Measurements from ENCODE around the gene CLCNKA. TPM values are rescaled to one million over a fixed set of nuclear protein-coding genes. Genes with fewer than 3 reads are reported as not detected.
"Not testable (repeated sequence)": the region's sequence is repeated elsewhere in the genome, so short reads cannot be mapped to it uniquely, and the experiment has no call there.

Gene CLCNKA
- polyA plus RNA-seq, 6 donors from 2014 or later = not detected

DNA sequence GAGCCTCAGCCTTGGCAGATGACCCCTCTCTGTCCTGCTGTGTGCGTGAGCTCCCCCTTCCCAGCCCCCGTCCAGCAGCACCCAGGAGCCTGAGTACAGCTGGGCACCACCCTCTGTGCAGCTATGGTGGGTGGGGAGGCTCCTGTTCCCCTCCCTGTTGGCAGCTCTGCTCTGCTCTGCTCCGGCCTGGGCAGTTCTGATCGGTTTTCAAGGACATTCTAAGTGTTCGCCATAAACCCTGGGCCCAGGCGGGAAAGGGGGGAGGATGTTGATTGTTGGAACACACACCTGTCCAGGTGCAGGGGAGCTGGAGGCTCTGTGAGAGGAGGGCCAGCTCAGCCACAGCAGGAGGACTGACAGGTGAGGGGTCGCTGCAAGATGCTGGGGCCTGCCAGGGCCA is 21.7 kb downstream of the CLCNKA start, which contains the start of gene CLCNKB:
Gene CLCNKB, plus strand, starts transcription at position 262 of the 400 bp plus-strand sequence. CDS start 711 bp downstream, outside the sequence.
- peaks cover 0 to 4% (median 0%) of the 10 kb centered on the region in 3 donors for H3K4me1 Mint-ChIP-seq
- DNase-seq (no peak), ATAC-seq (ENCODE audit: low read depth in 2 of 2) (no peak)
- H3K36me3 Mint-ChIP-seq = no peaks in the 10 kb centered on the region
- peaks cover 5 to 51% (median 12%) of the 10 kb centered on the region in 3 donors for H3K27me3 Mint-ChIP-seq
- no peaks in the 10 kb centered on the region for H3K9me3 Mint-ChIP-seq
- H3K4me3 Mint-ChIP-seq = no peak within 1 kb of the TSS
- H3K27ac Mint-ChIP-seq = no peak within 1 kb of the TSS

DNA sequence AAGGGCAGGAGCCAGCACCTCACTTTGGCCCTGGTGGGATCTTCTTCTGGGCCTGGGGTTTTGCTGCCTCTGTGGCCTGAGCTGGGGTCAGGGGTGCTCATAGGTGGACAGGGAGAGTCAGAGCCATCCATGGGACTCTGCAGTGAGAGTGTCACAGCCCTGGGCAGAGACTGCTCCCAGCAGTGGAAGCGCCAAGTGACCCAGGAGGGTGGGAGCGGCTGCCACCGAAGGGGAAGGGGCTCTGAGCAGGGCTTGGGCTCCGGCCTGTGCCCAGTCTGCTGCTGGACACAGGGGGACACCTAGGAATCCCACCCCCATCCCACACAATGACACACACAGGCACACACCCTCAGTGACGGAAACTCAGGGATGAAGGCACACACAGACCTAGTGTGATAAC is 22.1 kb downstream of the CLCNKA start:
- no peak overlapping the region for H3K27ac Mint-ChIP-seq
- H3K4me1 Mint-ChIP-seq = peaks cover 0 to 4% (median 0%) of the 10 kb centered on the region in 3 donors
- no peak for ATAC-seq (ENCODE audit: low read depth in 2 of 2)
- DNase-seq = no peak
- H3K4me3 Mint-ChIP-seq = no peak overlapping the region
- peaks cover 5 to 51% (median 12%) of the 10 kb centered on the region in 3 donors for H3K27me3 Mint-ChIP-seq
- no peaks in the 10 kb centered on the region for H3K9me3 Mint-ChIP-seq
- no peaks in the 10 kb centered on the region for H3K36me3 Mint-ChIP-seq

DNA sequence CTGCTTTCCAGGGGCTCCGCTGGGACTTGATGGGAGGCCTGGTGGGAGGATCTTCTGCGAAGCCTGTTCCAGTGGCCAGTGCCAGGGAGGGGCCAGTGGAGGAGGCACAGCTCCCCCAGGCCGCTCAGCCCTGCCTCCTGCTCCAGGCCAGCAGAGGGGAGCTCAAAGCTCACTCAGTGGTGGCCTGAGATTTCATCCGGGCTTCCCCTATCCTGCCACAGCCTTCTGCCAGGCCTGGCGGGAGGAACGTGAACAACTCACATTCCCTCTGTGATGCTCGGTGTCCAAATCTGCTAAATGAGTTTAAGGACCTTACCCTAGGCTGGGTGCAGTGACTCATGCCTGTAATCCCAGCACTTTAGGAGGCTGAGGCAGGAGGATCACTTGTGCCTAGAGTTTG is 25.0 kb downstream of the CLCNKA start:
- Mint-ChIP-seq H3K36me3 (no peaks in the 10 kb centered on the region), H3K27me3 (peaks cover 9 to 54% (median 26%) of the 10 kb centered on the region in 3 donors), H3K9me3 (no peaks in the 10 kb centered on the region), H3K4me3 (no peak overlapping the region), H3K4me1 (peaks cover 0 to 8% (median 0%) of the 10 kb centered on the region in 3 donors), H3K27ac (no peak overlapping the region)
- DNase-seq (no peak), ATAC-seq (ENCODE audit: low read depth in 2 of 2) (no peak)

DNA sequence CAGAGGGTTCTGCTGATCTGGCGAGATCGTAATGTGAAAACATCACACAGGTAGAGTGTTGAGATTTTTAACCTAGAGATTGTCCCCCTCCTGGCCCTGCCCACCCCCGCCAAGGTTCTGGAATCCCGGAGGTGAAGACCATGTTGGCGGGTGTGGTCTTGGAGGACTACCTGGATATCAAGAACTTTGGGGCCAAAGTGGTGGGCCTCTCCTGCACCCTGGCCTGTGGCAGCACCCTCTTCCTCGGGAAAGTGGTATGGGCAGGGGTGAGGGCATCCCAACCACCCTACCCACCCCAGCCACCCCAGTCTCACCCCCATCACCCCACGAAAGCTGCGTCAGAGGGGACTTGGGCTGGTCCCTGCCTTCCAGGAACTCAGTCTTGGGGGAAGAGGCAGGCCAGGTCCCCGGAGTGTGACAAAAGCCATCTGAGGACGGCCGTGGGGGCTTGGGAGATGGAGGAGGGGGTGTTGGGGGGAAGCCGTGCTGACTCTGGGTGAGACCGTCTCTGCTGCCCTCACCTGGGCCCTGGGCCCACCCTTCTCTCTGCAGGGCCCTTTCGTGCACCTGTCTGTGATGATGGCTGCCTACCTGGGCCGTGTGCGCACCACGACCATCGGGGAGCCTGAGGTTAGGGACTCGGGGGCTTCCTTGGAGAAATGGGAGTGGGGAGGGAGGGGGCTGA is 26.1 kb downstream of the CLCNKA start:
- H3K27me3 Mint-ChIP-seq = peaks cover 9 to 52% (median 26%) of the 10 kb centered on the region in 3 donors
- H3K4me3 Mint-ChIP-seq = peak overlapping the region in 7 of 8 donors; percentile 17 to 62 (median 29)
- ATAC-seq (ENCODE audit: low read depth in 2 of 2) (no peak), DNase-seq (no peak)
- peaks cover 0 to 8% (median 0%) of the 10 kb centered on the region in 3 donors for H3K4me1 Mint-ChIP-seq
- H3K27ac Mint-ChIP-seq = no peak overlapping the region
- H3K9me3 Mint-ChIP-seq = no peaks in the 10 kb centered on the region
- H3K36me3 Mint-ChIP-seq = no peaks in the 10 kb centered on the region

DNA sequence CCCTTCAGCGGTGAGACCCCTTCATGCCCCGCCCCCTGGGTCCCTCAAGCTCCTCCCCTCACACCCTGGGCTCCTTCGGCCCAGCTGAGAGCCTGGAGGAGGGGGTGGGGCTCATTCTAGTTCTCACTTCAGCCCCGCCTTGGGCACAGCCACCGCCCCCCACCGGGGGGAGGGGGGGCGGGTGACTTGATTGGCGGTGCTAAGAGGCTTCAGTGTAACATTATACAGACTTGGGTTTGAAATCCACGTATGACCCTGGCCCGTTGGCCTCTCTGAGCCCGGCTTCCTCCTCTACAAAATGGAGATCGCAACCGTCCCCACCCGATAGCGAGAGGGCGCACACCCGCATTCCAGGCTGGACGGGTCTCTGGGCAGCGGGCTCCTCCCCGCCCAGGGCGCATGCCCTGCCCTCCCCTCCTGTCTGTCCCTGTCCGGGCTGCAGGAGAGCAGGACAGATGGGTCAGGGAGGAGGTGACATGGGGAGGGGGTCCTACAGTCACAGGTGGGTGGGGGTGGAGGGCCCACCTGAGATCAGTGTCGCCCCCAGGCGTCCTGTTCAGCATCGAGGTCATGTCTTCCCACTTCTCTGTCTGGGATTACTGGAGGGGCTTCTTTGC is 26.8 kb downstream of the CLCNKA start:
- Mint-ChIP-seq H3K27me3 (peaks cover 9 to 48% (median 26%) of the 10 kb centered on the region in 3 donors), H3K27ac (no peak overlapping the region), H3K9me3 (no peaks in the 10 kb centered on the region), H3K4me1 (peaks cover 0 to 8% (median 0%) of the 10 kb centered on the region in 3 donors), H3K4me3 (peak overlapping the region in 7 of 8 donors; percentile 25 to 75 (median 63)), H3K36me3 (no peaks in the 10 kb centered on the region)
- ATAC-seq (ENCODE audit: low read depth in 2 of 2) (peak; percentile 76 to 82), DNase-seq (peak; percentile 36)

DNA sequence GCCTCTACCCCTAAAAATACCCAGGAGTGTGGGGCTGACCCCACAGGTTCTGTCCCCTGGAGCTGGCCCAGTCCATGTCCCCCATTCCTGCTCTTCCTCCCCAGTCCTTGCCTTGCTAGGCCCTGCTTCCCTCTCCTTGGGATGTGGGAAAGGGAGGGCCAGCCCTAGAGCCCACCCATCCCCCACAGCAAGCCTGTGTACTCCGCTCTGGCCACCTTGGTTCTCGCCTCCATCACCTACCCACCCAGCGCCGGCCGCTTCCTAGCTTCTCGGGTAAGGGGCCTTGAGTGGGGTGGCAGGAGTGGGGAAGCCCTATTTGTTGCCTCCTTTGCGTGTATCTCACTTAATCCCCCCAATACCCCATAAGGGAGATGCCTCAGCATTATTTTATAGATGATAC is 28.5 kb downstream of the CLCNKA start:
- no peak for DNase-seq
- peaks cover 9 to 46% (median 26%) of the 10 kb centered on the region in 3 donors for H3K27me3 Mint-ChIP-seq
- H3K4me1 Mint-ChIP-seq = peaks cover 0 to 8% (median 0%) of the 10 kb centered on the region in 3 donors
- H3K27ac Mint-ChIP-seq = no peak overlapping the region
- no peak for ATAC-seq (ENCODE audit: low read depth in 2 of 2)
- H3K36me3 Mint-ChIP-seq = no peaks in the 10 kb centered on the region
- H3K4me3 Mint-ChIP-seq = peak overlapping the region in 3 of 8 donors; percentile 22 to 59 (median 33)
- no peaks in the 10 kb centered on the region for H3K9me3 Mint-ChIP-seq

DNA sequence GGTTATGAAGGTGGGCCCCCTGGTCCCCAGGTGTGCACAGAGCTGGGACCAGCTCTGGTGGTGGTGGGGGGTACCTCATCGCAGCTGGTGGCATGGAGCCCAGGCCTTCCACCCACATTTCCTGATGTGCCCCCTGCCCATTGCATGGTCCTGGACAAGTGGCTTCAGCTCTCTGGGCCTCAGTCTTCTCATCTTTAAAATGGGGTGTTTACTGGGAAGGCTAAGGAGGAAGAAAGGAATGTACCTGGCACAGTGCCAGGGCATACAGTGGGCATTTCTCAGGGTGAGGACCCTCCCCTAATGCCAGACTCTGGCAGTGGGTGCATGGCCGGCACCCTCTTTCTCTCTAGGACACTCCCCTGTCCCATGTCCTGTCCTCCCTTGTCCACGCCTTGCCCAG is 29.2 kb downstream of the CLCNKA start:
- Mint-ChIP-seq H3K36me3 (no peaks in the 10 kb centered on the region), H3K4me3 (no peak overlapping the region), H3K9me3 (no peaks in the 10 kb centered on the region), H3K27ac (no peak overlapping the region), H3K4me1 (peaks cover 4 to 12% (median 4%) of the 10 kb centered on the region in 3 donors), H3K27me3 (peaks cover 9 to 39% (median 20%) of the 10 kb centered on the region in 3 donors)
- DNase-seq = no peak
- ATAC-seq (ENCODE audit: low read depth in 2 of 2) = no peak

DNA sequence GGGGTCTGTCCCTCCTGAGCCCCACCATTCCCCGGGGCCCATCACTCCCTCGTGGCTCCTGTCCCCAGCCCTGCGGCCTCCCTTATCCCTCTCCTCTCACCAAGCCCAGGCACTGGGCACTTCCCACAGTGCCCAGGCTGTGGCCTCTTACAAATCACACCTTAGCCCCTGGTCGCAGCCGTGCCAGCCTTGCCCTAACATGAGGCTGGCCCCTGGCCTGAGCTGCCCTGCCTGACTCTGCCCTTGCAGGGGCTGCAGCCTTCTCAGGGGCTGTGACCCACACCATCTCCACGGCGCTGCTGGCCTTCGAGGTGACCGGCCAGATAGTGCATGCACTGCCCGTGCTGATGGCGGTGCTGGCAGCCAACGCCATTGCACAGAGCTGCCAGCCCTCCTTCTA is 30.1 kb downstream of the CLCNKA start:
- not testable (repeated sequence) for DNase-seq; ATAC-seq (ENCODE audit: low read depth in 2 of 2); H3K4me3 Mint-ChIP-seq; H3K27ac Mint-ChIP-seq; H3K36me3 Mint-ChIP-seq; H3K9me3 Mint-ChIP-seq
- peaks cover 9 to 32% (median 14%) of the 10 kb centered on the region in 3 donors for H3K27me3 Mint-ChIP-seq
- peaks cover 7 to 14% (median 8%) of the 10 kb centered on the region in 3 donors for H3K4me1 Mint-ChIP-seq

DNA sequence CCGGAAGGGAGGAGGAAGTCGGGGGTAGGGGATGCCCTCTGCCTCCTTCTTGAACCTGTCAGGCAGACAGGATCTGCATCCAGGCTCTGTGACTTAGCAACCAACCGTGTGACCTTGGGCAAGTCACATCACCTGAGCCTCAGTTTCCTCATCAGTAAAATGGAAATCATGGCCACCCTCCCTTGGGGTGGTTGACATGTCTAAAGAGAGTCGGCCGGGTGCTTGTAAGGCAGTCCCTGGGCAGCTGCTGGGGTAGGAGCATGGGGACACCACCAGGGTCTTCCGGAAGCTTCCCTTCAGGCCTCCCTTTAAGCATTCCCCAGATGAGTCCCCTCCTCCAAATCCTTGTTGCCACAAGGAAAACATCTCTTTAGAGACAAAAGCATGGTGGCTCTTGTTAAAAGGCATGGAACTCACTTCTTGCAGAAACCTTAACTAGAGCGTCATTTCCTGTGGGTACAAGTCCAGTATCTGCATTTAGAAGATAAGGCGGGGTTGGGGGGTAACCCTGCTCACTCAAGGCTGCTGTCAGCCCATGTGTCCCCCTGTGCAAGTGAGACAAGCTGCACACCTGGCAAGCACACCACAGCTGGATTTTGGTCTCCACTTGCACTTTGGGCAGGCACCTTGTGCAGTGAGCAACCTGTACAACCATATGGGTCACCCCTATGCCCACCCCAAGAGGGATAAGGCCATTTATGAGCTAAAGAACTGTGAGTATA is 32.1 kb downstream of the CLCNKA start:
- H3K27ac Mint-ChIP-seq = no peak overlapping the region
- H3K27me3 Mint-ChIP-seq = peaks cover 3 to 34% (median 21%) of the 10 kb centered on the region in 3 donors
- peaks cover 7 to 10% (median 8%) of the 10 kb centered on the region in 3 donors for H3K4me1 Mint-ChIP-seq
- H3K36me3 Mint-ChIP-seq = no peaks in the 10 kb centered on the region
- no peak overlapping the region for H3K4me3 Mint-ChIP-seq
- H3K9me3 Mint-ChIP-seq = no peaks in the 10 kb centered on the region
- ATAC-seq (ENCODE audit: low read depth in 2 of 2) (no peak), DNase-seq (no peak)

DNA sequence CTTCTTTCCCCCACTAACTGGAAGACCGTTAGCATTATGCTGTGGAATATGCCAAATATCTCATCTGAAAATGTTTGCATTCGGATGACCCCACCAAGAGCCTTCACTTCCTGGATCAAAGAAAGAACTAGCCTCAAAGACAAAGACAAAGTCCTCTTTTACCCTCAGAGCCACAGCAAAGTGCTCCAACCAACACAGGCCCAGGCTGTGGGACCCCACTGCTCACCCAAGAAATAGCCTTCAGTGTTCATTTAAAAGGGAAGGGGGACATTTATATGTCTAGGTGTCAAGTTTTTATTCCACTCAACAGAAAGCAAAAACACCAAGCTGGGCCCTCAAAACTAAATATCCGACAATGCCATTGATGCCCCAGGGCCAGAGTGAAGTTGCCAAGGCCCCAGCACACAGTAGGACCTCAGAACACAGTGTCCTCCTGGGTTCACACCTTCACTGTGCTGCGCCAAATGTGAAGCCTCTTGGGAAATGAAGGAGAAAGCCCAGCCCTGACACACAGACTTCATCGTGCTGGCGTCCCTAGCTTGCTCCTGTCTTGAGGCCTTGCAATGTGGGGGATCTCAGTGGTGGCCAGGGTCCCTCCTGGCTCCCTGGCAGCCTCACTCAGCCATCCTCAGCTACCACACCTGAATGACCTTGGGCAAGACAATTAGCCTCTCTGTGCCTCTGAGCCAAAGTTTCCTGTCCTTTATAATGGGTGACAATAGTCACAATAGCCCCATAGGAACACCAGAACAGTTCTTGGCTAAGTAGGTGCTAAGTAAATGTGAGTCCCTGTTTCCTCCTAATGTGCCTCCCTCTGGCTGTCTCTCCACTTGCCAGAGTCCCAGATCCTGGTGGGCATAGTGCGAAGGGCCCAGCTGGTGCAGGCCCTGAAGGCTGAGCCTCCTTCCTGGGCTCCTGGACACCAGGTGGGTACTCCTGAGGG is 33.0 kb downstream of the CLCNKA start:
- peaks cover 6 to 8% (median 7%) of the 10 kb centered on the region in 3 donors for H3K4me1 Mint-ChIP-seq
- no peak overlapping the region for H3K4me3 Mint-ChIP-seq
- no peaks in the 10 kb centered on the region for H3K9me3 Mint-ChIP-seq
- no peaks in the 10 kb centered on the region for H3K36me3 Mint-ChIP-seq
- DNase-seq (no peak), ATAC-seq (ENCODE audit: low read depth in 2 of 2) (no peak)
- H3K27ac Mint-ChIP-seq = no peak overlapping the region
- peaks cover 0 to 26% (median 16%) of the 10 kb centered on the region in 3 donors for H3K27me3 Mint-ChIP-seq

DNA sequence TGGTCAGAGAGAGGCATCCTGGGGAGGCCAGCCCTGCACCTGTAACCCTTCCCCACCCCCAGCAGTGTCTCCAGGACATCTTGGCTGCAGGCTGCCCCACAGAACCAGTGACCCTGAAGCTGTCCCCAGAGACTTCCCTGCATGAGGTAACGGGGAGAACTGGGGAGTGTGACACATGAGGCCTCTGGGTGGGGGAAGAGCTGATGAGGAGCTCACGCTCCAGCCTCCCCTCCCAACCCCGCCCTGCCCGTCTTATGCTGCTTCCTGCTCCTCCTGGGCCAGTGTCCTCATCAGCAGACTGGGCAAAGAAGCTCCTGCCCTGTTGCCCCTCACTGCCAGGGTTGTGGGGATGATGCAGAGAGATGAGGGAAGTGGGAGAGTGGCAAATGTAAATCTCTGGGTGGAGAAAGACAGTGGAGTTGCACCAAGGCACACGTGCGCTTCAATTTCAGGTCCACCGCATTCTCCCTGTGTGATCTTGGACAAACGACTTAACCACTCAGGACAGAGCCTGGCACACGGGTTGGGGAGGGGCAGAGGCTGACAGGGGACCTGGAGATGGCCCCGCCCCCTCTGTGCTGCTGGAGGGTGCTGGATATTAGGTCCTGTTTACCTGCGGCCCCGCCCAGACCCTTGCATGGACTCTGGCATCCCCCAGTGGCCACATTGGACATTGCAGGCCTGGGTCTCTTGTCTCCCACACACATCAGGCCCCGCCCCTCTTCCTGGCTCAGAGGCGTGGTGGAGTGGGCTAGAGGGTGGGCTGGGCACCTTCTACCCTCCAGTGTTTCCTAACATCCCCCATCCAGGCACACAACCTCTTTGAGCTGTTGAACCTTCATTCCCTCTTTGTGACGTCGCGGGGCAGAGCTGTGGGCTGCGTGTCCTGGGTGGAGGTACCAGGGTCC is 34.0 kb downstream of the CLCNKA start:
- peak; percentile 97 for ATAC-seq (ENCODE audit: low read depth in 2 of 2)
- H3K27me3 Mint-ChIP-seq = peaks cover 5 to 26% (median 16%) of the 10 kb centered on the region in 3 donors
- H3K4me3 Mint-ChIP-seq = no peak overlapping the region
- H3K27ac Mint-ChIP-seq = peak overlapping the region in 3 of 6 donors; percentile 25 to 30 (median 28)
- H3K9me3 Mint-ChIP-seq = no peaks in the 10 kb centered on the region
- H3K4me1 Mint-ChIP-seq = peaks cover 6 to 8% (median 7%) of the 10 kb centered on the region in 3 donors
- H3K36me3 Mint-ChIP-seq = no peaks in the 10 kb centered on the region
- DNase-seq = peak; percentile 82

DNA sequence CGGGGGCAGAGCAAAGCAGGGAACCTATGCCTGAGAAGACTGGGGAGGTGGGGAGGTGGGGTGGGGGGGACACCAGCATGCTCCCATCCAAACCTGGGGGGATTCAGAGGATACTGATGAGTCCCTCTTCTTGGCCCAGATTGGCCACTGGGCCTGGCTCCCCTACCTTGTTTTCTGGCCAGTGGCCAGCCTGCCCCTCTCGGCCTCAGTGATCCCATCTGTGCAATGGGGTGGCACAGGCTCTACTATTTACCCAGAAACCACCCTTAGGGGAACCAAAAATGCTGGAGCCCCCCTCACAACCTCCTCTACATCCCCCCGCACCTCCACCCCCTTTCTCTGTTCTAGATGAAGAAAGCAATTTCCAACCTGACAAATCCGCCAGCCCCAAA is 34.7 kb downstream of the CLCNKA start:
- not testable (repeated sequence) for H3K4me3 Mint-ChIP-seq; DNase-seq; ATAC-seq (ENCODE audit: low read depth in 2 of 2); H3K4me1 Mint-ChIP-seq; H3K36me3 Mint-ChIP-seq; H3K9me3 Mint-ChIP-seq
- H3K27ac Mint-ChIP-seq = peak overlapping the region in 1 of 6 donors; percentile 30
- H3K27me3 Mint-ChIP-seq = peaks cover 5 to 21% (median 21%) of the 10 kb centered on the region in 3 donors

All from naive B cell (primary cell).